Posterior vena cava (tissue), 2 donors: Measurements from ENCODE around the gene EGLN3. TPM values are rescaled to one million over a fixed set of nuclear protein-coding genes. Genes with fewer than 3 reads are reported as not detected.

Experiments used
- DNase-seq: peaks from one replicate; pipeline ENCODE4 v3.0.0-alpha.2; 2020; ENCODE audit warnings: low spot score
- intact Hi-C, 2 donors: fragments of 100-400 bp; cut with DNase I; formaldehyde crosslinking; loops; one replicate each; pipeline versions ENCODE4 v1.14.1 to v1.14.2; 2022 to 2023
- total RNA-seq, 2 donors: library from RNA; stranded (reverse); fragmentation: NEBNext Ultra II Directional; extraction: Animal tissue kit (Norgen Biotek cat#: 25700); gene quantifications; one replicate each; pipeline ENCODE4 v1.2.1, GENCODE V29; 2021
- donor health status: DM: yes; HTN: yes; CAD: no.
- donor health status: DM: yes; HTN: yes; CAD: no.

Gene EGLN3
- total RNA-seq, 2 donors from 2014 or later = 15.2 to 29.2 TPM

- intact Hi-C loops = no loop called here
- DNase-seq = no peak
Observed at GRCh38 chr14:33925946-33926345, 24.9 kb downstream of the EGLN3 start.

GRCh38 chr14:33925235-33925634 lies 25.6 kb downstream of the EGLN3 start:
- DNase-seq = no peak
- intact Hi-C loops = no loop called here

GRCh38 chr14:33924566-33925100 lies 26.2 kb downstream of the EGLN3 start:
- no peak for DNase-seq
- intact Hi-C loops = no loop called here

- intact Hi-C loops = no loop called here
- DNase-seq = no peak
Observed at GRCh38 chr14:33922125-33922524, 28.7 kb downstream of the EGLN3 start.

- intact Hi-C loops = no loop called here
- no peak for DNase-seq
Observed at GRCh38 chr14:33918256-33918655, 32.6 kb downstream of the EGLN3 start.

GRCh38 chr14:33917661-33918060 lies 33.2 kb downstream of the EGLN3 start:
- intact Hi-C loops = no loop called here
- no peak for DNase-seq

GRCh38 chr14:33916663-33917565 lies 34.0 kb downstream of the EGLN3 start:
- intact Hi-C loops = no loop called here
- no peak for DNase-seq

GRCh38 chr14:33915682-33916081 lies 35.2 kb downstream of the EGLN3 start:
- no peak for DNase-seq
- intact Hi-C loops = no loop called here

GRCh38 chr14:33914676-33915516 lies 36.0 kb downstream of the EGLN3 start:
- no peak for DNase-seq
- intact Hi-C loops = no loop called here

GRCh38 chr14:33911046-33911445 lies 39.8 kb downstream of the EGLN3 start:
- DNase-seq = no peak
- intact Hi-C loops = no loop called here

- no peak for DNase-seq
- intact Hi-C loops = no loop called here
Observed at GRCh38 chr14:33910435-33910834, 40.4 kb downstream of the EGLN3 start.

- DNase-seq = no peak
- intact Hi-C loops = no loop called here
Observed at GRCh38 chr14:33909380-33910084, 41.3 kb downstream of the EGLN3 start.

GRCh38 chr14:33908540-33909223 lies 42.2 kb downstream of the EGLN3 start:
- intact Hi-C loops = no loop called here
- DNase-seq = no peak

- intact Hi-C loops = no loop called here
- DNase-seq = no peak
Observed at GRCh38 chr14:33906968-33907367, 43.9 kb downstream of the EGLN3 start.

GRCh38 chr14:33904609-33905008 lies 46.3 kb downstream of the EGLN3 start:
- DNase-seq = no peak
- intact Hi-C loops = no loop called here

GRCh38 chr14:33903369-33903768 lies 47.5 kb downstream of the EGLN3 start:
- DNase-seq = no peak
- intact Hi-C loops = no loop called here

GRCh38 chr14:33902363-33902762 lies 48.5 kb downstream of the EGLN3 start:
- DNase-seq = no peak
- intact Hi-C loops = no loop called here

GRCh38 chr14:33901426-33902155 lies 49.3 kb downstream of the EGLN3 start:
- DNase-seq = no peak
- intact Hi-C loops = no loop called here
